ENCODE measurements around the gene SDHAF4. TPM values are rescaled to one million over a fixed set of nuclear protein-coding genes. Genes with fewer than 3 reads are reported as not detected.

Gene SDHAF4
- total and polyA plus RNA-seq, 2 experiments from 2014 or later, result 11.0 to 21.3 TPM

DNA sequence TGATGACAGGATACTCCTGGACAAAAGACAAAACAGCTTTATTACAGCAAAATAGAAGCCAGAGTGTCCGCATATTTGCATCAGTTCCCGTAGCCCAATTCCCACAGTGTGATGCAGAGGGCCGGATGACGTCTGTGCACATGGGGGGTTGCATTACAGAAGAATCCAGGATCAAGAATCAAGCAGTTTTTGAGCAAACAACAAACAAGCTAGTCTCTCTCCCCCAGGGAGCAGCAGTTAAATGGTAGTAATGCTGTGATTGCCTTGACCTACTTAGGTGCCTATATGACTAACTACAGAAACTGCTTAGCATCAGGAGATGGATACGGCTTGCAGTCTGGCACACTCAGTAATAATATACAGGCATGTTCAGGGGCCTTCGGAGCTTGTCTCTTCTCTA is 3.2 kb upstream of the SDHAF4 start:
- H3K27me3 ChIP-seq, result no peaks in the 10 kb centered on the region
- no peak overlapping the region for H3K27ac ChIP-seq
- no peaks in the 10 kb centered on the region for H3K9me3 ChIP-seq (ENCODE audit: low read depth)
- no peak overlapping the region for H3K4me3 ChIP-seq
- peak in 1 of 2 donors; percentile 51 for DNase-seq (ENCODE audit: low read depth in 1 of 2, low spot score in 1 of 2)
- TF ChIP-seq, protein P1, sequence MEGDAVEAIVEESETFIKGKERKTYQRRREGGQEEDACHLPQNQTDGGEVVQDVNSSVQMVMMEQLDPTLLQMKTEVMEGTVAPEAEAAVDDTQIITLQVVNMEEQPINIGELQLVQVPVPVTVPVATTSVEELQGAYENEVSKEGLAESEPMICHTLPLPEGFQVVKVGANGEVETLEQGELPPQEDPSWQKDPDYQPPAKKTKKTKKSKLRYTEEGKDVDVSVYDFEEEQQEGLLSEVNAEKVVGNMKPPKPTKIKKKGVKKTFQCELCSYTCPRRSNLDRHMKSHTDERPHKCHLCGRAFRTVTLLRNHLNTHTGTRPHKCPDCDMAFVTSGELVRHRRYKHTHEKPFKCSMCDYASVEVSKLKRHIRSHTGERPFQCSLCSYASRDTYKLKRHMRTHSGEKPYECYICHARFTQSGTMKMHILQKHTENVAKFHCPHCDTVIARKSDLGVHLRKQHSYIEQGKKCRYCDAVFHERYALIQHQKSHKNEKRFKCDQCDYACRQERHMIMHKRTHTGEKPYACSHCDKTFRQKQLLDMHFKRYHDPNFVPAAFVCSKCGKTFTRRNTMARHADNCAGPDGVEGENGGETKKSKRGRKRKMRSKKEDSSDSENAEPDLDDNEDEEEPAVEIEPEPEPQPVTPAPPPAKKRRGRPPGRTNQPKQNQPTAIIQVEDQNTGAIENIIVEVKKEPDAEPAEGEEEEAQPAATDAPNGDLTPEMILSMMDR (IDR thresholded peaks at IDR 0.05; ENCODE audit: low read depth, low read length), result no peak
- no peaks in the 10 kb centered on the region for H3K4me1 ChIP-seq (ENCODE audit: low read depth)
- peaks cover 4% of the 10 kb centered on the region for H3K36me3 ChIP-seq

DNA sequence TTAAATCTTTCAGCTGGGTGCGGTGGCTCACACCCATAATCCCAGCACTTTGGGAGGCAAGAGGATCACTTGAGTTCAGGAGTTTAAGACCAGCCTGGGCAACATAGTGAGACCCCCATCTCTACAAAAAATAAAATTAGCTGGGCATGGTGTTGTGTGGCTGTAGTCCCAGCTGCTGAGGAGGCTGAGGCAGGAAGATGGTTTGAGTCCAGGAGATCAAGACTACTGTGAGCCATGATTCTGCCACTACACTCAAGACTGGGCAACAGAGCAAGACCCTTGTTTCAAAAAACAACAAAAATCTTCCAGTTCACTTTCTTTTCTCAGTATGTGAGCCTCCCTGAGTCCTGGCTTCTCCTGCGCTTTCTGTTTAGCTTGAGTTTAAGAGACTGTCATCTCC is 7.9 kb downstream of the SDHAF4 start:
- H3K36me3 ChIP-seq, result peaks cover 4% of the 10 kb centered on the region
- no peaks in the 10 kb centered on the region for H3K4me1 ChIP-seq (ENCODE audit: low read depth)
- no peak overlapping the region for H3K4me3 ChIP-seq
- no peaks in the 10 kb centered on the region for H3K27me3 ChIP-seq
- H3K9me3 ChIP-seq (ENCODE audit: low read depth), result no peaks in the 10 kb centered on the region
- H3K27ac ChIP-seq, result no peak overlapping the region
- no peak for DNase-seq (ENCODE audit: low read depth in 1 of 2, low spot score in 1 of 2)
- TF ChIP-seq, protein P1 (IDR thresholded peaks at IDR 0.05; ENCODE audit: low read depth, low read length), result no peak

DNA sequence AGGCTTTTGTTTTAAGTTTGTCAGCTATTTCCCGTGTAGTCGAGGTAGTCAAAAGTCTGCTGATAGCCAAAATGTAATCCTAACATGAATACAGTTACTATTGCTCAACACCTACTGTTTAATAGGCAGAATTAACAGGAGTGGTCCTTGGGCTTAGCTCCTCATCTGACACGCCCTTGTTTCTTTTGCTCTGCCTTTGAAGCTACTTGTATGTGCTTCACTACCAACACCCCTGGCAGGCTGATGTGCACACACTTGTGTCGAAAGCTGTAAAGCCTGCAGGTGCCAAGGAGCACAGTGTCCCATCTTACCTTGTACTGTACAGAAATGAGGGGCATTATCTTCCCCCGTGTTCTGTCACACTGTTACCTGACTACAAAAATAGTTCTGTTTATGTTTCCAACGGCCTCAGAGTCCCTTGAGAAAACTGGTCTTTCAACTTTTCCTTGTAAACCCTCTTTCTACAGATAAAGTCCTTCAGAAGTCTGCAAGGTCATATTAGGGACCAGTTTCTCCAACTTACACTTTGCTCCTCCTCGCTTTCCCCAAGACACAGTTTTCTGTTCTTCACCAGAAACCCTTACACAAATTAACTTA is 9.3 kb downstream of the SDHAF4 start:
- Histone ChIP-seq H3K4me1 (ENCODE audit: low read depth) (no peaks in the 10 kb centered on the region), H3K4me3 (no peak overlapping the region), H3K27ac (no peak overlapping the region), H3K36me3 (peaks cover 16% of the 10 kb centered on the region), H3K9me3 (ENCODE audit: low read depth) (no peaks in the 10 kb centered on the region), H3K27me3 (no peaks in the 10 kb centered on the region)
- TF ChIP-seq, protein P1 (IDR thresholded peaks at IDR 0.05; ENCODE audit: low read depth, low read length), result no peak
- no peak for DNase-seq (ENCODE audit: low read depth in 1 of 2, low spot score in 1 of 2)

DNA sequence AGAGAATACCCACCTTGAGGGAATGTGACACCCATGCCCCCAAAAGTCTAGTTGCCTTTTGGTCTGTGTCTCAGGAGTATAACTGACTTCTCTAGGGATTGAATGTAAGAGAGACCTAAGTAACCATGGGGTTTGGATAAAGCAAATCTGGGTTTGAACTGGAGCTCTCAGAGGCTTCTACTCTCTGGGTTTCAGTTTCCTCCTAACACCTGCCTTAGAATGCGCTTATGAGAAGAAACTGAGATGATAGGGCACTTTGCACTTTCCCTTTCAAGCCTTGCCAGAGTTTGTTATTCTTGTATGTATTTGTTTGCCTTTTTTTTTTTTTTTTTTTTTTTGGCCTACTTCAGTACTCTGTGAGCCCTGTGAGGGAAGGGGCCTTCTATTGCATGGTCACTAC is 19.4 kb downstream of the SDHAF4 start:
- TF ChIP-seq, protein P1 (IDR thresholded peaks at IDR 0.05; ENCODE audit: low read depth, low read length), result no peak
- DNase-seq (ENCODE audit: low read depth in 1 of 2, low spot score in 1 of 2), result no peak
- H3K27me3 ChIP-seq, result no peaks in the 10 kb centered on the region
- H3K36me3 ChIP-seq, result peaks cover 19% of the 10 kb centered on the region
- H3K4me1 ChIP-seq (ENCODE audit: low read depth), result no peaks in the 10 kb centered on the region
- H3K9me3 ChIP-seq (ENCODE audit: low read depth), result no peaks in the 10 kb centered on the region
- no peak overlapping the region for H3K4me3 ChIP-seq
- H3K27ac ChIP-seq, result no peak overlapping the region

DNA sequence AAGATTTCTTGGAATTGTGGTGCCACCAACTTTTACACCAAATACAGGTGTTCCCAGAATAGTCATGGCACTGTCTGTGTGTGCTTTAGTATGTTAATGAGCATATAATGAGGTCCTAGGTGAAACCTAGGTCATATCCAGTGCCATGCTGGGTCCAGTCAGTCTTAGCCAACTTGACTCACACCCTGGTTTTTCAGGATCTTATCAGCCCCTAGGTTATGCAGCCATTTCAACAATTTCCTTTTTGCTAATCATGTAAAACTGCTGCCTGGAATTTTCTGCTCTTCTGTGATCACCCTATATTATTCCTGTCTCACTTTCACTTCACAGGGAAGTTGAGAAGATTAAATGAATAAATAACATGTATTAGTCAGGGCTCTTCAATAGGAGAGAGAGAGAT is 23.7 kb downstream of the SDHAF4 start:
- peak in 1 of 2 donors; percentile 38 for DNase-seq (ENCODE audit: low read depth in 1 of 2, low spot score in 1 of 2)
- no peak overlapping the region for H3K4me3 ChIP-seq
- no peaks in the 10 kb centered on the region for H3K4me1 ChIP-seq (ENCODE audit: low read depth)
- no peaks in the 10 kb centered on the region for H3K9me3 ChIP-seq (ENCODE audit: low read depth)
- TF ChIP-seq, protein P1 (IDR thresholded peaks at IDR 0.05; ENCODE audit: low read depth, low read length), result no peak
- peaks cover 5% of the 10 kb centered on the region for H3K36me3 ChIP-seq
- no peak overlapping the region for H3K27ac ChIP-seq
- H3K27me3 ChIP-seq, result no peaks in the 10 kb centered on the region

Data from cardiac muscle cell (in vitro differentiated cells and primary cell).